ENCODE measurements around the gene MRPS12. TPM values are rescaled to one million over a fixed set of nuclear protein-coding genes. Genes with fewer than 3 reads are reported as not detected.

The MRPS12 gene
- total and polyA plus RNA-seq, 9 of the 15 experiments (the other 6 are each of a cell fraction or from before 2014, with no cell fraction given), result 8.1 to 174 (median 52.0) TPM

GRCh38 chr19:38899447-38900201 is 31.1 kb upstream of the MRPS12 start, which contains the start of the genes NFKBIB and SIRT2 (continued):
- TF ChIP-seq ZFP91 (CRISPR knock-in tag; IDR thresholded peaks at IDR 0.05) (no peak), ZBTB7A (IDR thresholded peaks at IDR 0.05; ENCODE audit: borderline replicate concordance, control insufficient read depth, low read depth, low read length) (peak; percentile 89), ZNF584 (CRISPR knock-in tag; IDR thresholded peaks at IDR 0.05; ENCODE audit: low read depth) (no peak), ZNF696 (CRISPR knock-in tag; conservative IDR thresholded peaks at IDR 0.05) (no peak), ZNF282 (CRISPR knock-in tag; IDR thresholded peaks at IDR 0.05) (no peak), MLX (CRISPR knock-in tag; conservative IDR thresholded peaks at IDR 0.05) (no peak), C11orf30 (IDR thresholded peaks at IDR 0.05; ENCODE audit: low read depth) (peak; percentile 89), POU5F1 (IDR thresholded peaks at IDR 0.05; ENCODE audit: borderline replicate concordance, low read depth, low read length, partially characterized antibody) (peak; percentile 82), ARNT (IDR thresholded peaks at IDR 0.05) (0 out of 4 replicates have a peak, but pooled peaks of 1 of the 2 experiments have one; percentile 26), MGA (IDR thresholded peaks at IDR 0.05) (0 out of 2 replicates have a peak, but pooled peaks have one; percentile 39), YBX1 (IDR thresholded peaks at IDR 0.05) (no peak), MAFG (tag; conservative IDR thresholded peaks at IDR 0.05) (peak; percentile 26; the same call in 1 of the 2 replicates), RBFOX2 (IDR thresholded peaks at IDR 0.05; ENCODE audit: low read depth, low read length) (peak; percentile 89)
